C4-2B (cell line): ENCODE measurements around the gene PPCS.

Source experiments
- H3K27ac ChIP-seq: fragments of 450-650 bp; 2 replicates; pipeline ENCODE4 v1.5.1; 2017
- CTCF ChIP-seq: fragments of 450-650 bp; conservative IDR thresholded peaks from 2 replicates; pipeline ENCODE4 v1.5.1; 2017; ENCODE audit warnings: mild to moderate bottlenecking
- ZFX ChIP-seq: fragments of 450-650 bp; IDR thresholded peaks from 2 replicates; pipeline ENCODE4 v1.6.1; 2017

PPCS gene

GRCh38 chr1:42420911-42421585, 35.3 kb upstream of the PPCS start:
- TF ChIP-seq CTCF (no peak), ZFX (no peak)
- no peak overlapping the region for H3K27ac ChIP-seq

GRCh38 chr1:42422737-42423136, 33.6 kb upstream of the PPCS start:
- no peak overlapping the region for H3K27ac ChIP-seq
- TF ChIP-seq CTCF (no peak), ZFX (no peak)

GRCh38 chr1:42423681-42424080, 32.7 kb upstream of the PPCS start:
- no peak for TF ChIP-seq ZFX
- TF ChIP-seq CTCF = no peak

GRCh38 chr1:42424201-42424600, 32.1 kb upstream of the PPCS start:
- H3K27ac ChIP-seq = no peak overlapping the region
- TF ChIP-seq CTCF (no peak), ZFX (no peak)

More at GRCh38 chr1:42423681-42424080, 32.7 kb upstream of the PPCS start:
- H3K27ac ChIP-seq = no peak overlapping the region

GRCh38 chr1:42427240-42427639, 29.1 kb upstream of the PPCS start:
- TF ChIP-seq CTCF = no peak
- no peak for TF ChIP-seq ZFX
- no peak overlapping the region for H3K27ac ChIP-seq

- no peak overlapping the region for H3K27ac ChIP-seq
- no peak for TF ChIP-seq CTCF
- no peak for TF ChIP-seq ZFX
Measured at GRCh38 chr1:42429603-42430002, 26.7 kb upstream of the PPCS start.

- H3K27ac ChIP-seq = no peak overlapping the region
- TF ChIP-seq CTCF (no peak), ZFX (no peak)
Measured at GRCh38 chr1:42430286-42431135, 25.8 kb upstream of the PPCS start.
